ENCODE measurements around the gene NAGPA.

NAGPA gene

GRCh38 chr16:4976079-4976478, 57.7 kb downstream of the NAGPA start:
- H3K27me3 ChIP-seq (ENCODE audit: insufficient read depth, low read length) = peaks cover 16% of the 10 kb centered on the region; the same call in 1 of the 2 replicates
- H3K36me3 ChIP-seq (ENCODE audit: insufficient read depth, low read length) = no peaks in the 10 kb centered on the region
- no peak overlapping the region for H2AFZ ChIP-seq (ENCODE audit: low read length, unreplicated experiment)
- no peak overlapping the region for H3K27ac ChIP-seq (ENCODE audit: low read depth, low read length)
- no peaks in the 10 kb centered on the region for H3K79me2 ChIP-seq (ENCODE audit: control insufficient read depth, insufficient read depth, low read length, unreplicated experiment)
- no peaks in the 10 kb centered on the region for H3K4me1 ChIP-seq (ENCODE audit: control insufficient read depth, insufficient read depth, low read length, unreplicated experiment)
- H3K4me3 ChIP-seq (ENCODE audit: low read depth, low read length) = no peak overlapping the region

Data from ACC112 (cell line).